Lower lobe of right lung (tissue), 2 donors: ENCODE results near the gene SAMM50. TPM values are rescaled to one million over a fixed set of nuclear protein-coding genes. Genes with fewer than 3 reads are reported as not detected.

Experiments used
- ATAC-seq, 2 donors: fragments of 200-7000 bp; cut with Tn5 transposase; one replicate each; pipeline ENCODE4 v1.9.1; 2020 to 2022; ENCODE audit warnings: mild to moderate bottlenecking in 2 of 2, moderate library complexity in 2 of 2
- DNase-seq: peaks from one replicate; pipeline ENCODE4 v3.0.0-alpha.2; 2020
- H3K27ac ChIP-seq: fragments of 200-600 bp; one replicate; pipeline ENCODE4 v1.8.0; 2022
- H3K27me3 ChIP-seq: fragments of 200-600 bp; one replicate; pipeline ENCODE4 v1.8.0; 2022; ENCODE audit warnings: low read depth
- H3K36me3 ChIP-seq: fragments of 200-600 bp; one replicate; pipeline ENCODE4 v1.8.0; 2022; ENCODE audit warnings: mild to moderate bottlenecking
- H3K4me1 ChIP-seq: fragments of 200-600 bp; one replicate; pipeline ENCODE4 v1.8.0; 2022
- H3K4me3 ChIP-seq: fragments of 200-600 bp; one replicate; pipeline ENCODE4 v1.8.0; 2022; ENCODE audit warnings: mild to moderate bottlenecking
- H3K9me3 ChIP-seq: fragments of 200-600 bp; one replicate; pipeline ENCODE4 v1.8.0; 2022
- CTCF ChIP-seq: fragments of 200-600 bp; IDR thresholded peaks from one replicate; pipeline ENCODE4 v1.8.0; 2022; ENCODE audit warnings: antibody characterized with exemption, mild to moderate bottlenecking
- intact Hi-C: fragments of 100-400 bp; cut with DNase I; formaldehyde crosslinking; loops from one replicate; pipeline ENCODE4 v1.11.0; 2022
- total RNA-seq: library from RNA; stranded (reverse); fragmentation: NEBNext Ultra II Directional; extraction: Animal tissue kit (Norgen Biotek cat#: 25700); gene quantifications from one replicate; pipeline ENCODE4 v1.2.1, GENCODE V29; 2021
- donor health status: DM: no; HTN: yes; CAD: no; lungs with severe emphysema.

SAMM50 gene
- total RNA-seq, 1 donor from 2014 or later: 28.5 TPM

DNA sequence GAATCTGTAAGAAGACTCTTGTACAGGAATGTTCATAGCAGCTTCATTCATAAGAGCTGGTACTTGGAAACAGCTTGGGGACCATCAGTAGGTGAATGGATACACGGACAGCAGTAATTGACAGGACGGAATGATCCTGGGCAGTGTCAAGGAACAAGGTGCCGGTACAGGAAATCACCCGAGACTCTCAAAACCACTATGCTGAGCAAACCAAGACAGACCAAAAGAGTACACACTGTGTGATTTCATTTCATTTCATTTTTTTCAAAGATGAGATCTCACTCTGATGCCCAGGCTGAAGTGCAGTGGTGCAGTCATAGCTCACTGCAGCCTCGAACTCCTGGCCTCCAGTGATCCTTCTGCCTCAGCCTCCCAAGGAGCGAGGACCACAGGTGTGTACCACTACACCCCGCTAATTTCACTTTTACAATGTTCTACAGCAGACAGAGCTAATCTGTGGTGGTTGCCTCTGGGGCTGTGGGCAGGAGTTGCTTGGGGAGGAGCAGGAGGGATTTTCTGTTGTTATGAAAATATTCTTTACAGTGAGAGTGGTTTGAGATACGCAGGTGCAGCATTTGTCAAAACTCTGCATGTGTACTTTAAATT lies 84.4 kb downstream of the SAMM50 start:
- H3K4me3 ChIP-seq: no peak overlapping the region
- no peak overlapping the region for H3K27ac ChIP-seq
- intact Hi-C loops: no loop called here
- H3K9me3 ChIP-seq: no peaks in the 10 kb centered on the region
- no peak for TF ChIP-seq CTCF
- DNase-seq (no peak), ATAC-seq (no peak)
- H3K36me3 ChIP-seq: no peaks in the 10 kb centered on the region
- H3K27me3 ChIP-seq: no peaks in the 10 kb centered on the region
- H3K4me1 ChIP-seq: peaks cover 15% of the 10 kb centered on the region

GRCh38 chr22:44042249-44043218 lies 87.3 kb downstream of the SAMM50 start:
- intact Hi-C loops: no loop called here
- Histone ChIP-seq H3K36me3 (no peaks in the 10 kb centered on the region), H3K27me3 (no peaks in the 10 kb centered on the region), H3K4me1 (peaks cover 9% of the 10 kb centered on the region), H3K4me3 (no peak overlapping the region), H3K27ac (no peak overlapping the region), H3K9me3 (no peaks in the 10 kb centered on the region)
- DNase-seq: no peak
- ATAC-seq: no peak
- TF ChIP-seq CTCF: no peak

- intact Hi-C loops: no loop called here
- no peak overlapping the region for H3K27ac ChIP-seq
- no peak for TF ChIP-seq CTCF
- no peak for DNase-seq
- H3K36me3 ChIP-seq: no peaks in the 10 kb centered on the region
- no peak overlapping the region for H3K4me3 ChIP-seq
- H3K9me3 ChIP-seq: no peaks in the 10 kb centered on the region
- H3K4me1 ChIP-seq: peaks cover 23% of the 10 kb centered on the region
- no peak for ATAC-seq
- no peaks in the 10 kb centered on the region for H3K27me3 ChIP-seq
These were observed 89.9 kb downstream of the SAMM50 start for GRCh38 chr22:44045145-44045544.

Other genes starting within 250 kb of the SAMM50 start
- gene EFCAB6, start 143.1 kb upstream of the SAMM50 start, total RNA-seq: 5.8 TPM
- not detected for gene SULT4A1, start 92.9 kb upstream of the SAMM50 start, total RNA-seq
- gene PNPLA5, start 63.4 kb upstream of the SAMM50 start, total RNA-seq: not detected
- 6.9 TPM for gene PNPLA3, start 31.6 kb upstream of the SAMM50 start, total RNA-seq
- 44.7 TPM for gene PARVB, start 68.9 kb downstream of the SAMM50 start, total RNA-seq
- 96.2 TPM for gene PARVG, start 225.5 kb downstream of the SAMM50 start, total RNA-seq